ENCODE data around the gene GPATCH3. TPM values are rescaled to one million over a fixed set of nuclear protein-coding genes. Genes with fewer than 3 reads are reported as not detected.
A peak's percentile ranks its signal among the peaks of the same experiment; 100 is the strongest.

The GPATCH3 gene
- total and polyA plus RNA-seq, 2 donors (not counting 3 experiments of a cell fraction or from before 2014, with no cell fraction given): 12.1 to 17.7 TPM

- CTCF ChIA-PET: interaction anchor here (1.1 to 1.7 kb wide), 6 partner anchors 11 to 36 kb away, joined by 3 to 9 read pairs (median 4); partner anchors contain the start of genes GPN2 and NUDC
- FAIRE-seq: no peak
- Histone ChIP-seq H3K4me3 (replicated peaks in 1 of 3; ENCODE audit: insufficient read depth in 1 of 3, low read depth in 1 of 3, low read length in 3 of 3) (peak overlapping the region; percentile 54 to 89 (median 71)), H3K79me2 (ENCODE audit: control insufficient read depth, insufficient read depth, low read length) (peaks cover 19% of the 10 kb centered on the region), H3K9ac (replicated peaks; ENCODE audit: extremely low read depth, insufficient read depth, low read length) (peak overlapping the region; percentile 99), H3K27ac (ENCODE audit: insufficient read depth, low read depth, low read length) (peak overlapping the region; percentile 60), H3K9me3 (replicated peaks; ENCODE audit: control insufficient read depth, insufficient read depth, low read length) (no peaks in the 10 kb centered on the region), H3K4me2 (ENCODE audit: insufficient read depth, low read length) (peak overlapping the region; percentile 93), H3K9me1 (replicated peaks; ENCODE audit: control insufficient read depth, extremely low read depth, insufficient read depth, low read length) (no peaks in the 10 kb centered on the region), H3K36me3 (ENCODE audit: control insufficient read depth in 2 of 2, extremely low read depth in 1 of 2, insufficient read depth in 2 of 2, low read length in 2 of 2) (peaks cover 0 to 6% of the 10 kb centered on the region in 2 experiments), H3K27me3 (ENCODE audit: control insufficient read depth in 2 of 2, insufficient read depth in 2 of 2, low read length in 2 of 2) (no peaks in the 10 kb centered on the region), H4K20me1 (replicated peaks; ENCODE audit: control insufficient read depth, extremely low read depth, insufficient read depth, low read length) (no peaks in the 10 kb centered on the region), H3K4me1 (ENCODE audit: control insufficient read depth, extremely low read depth, insufficient read depth, low read length) (peaks cover 12% of the 10 kb centered on the region), H2AFZ (ENCODE audit: low read depth, low read length) (peak overlapping the region; percentile 65)
- POLR2A ChIA-PET: interaction anchor here (1.1 to 2.9 kb wide), 3 partner anchors 10 to 61 kb away, joined by 3 to 17 read pairs (median 4); partner anchors contain the start of gene GPN2
- intact Hi-C loops (cut with micrococcal nuclease) (loop anchor here (1.0 kb wide), 1 partner anchor 20 kb away; the partner anchor contains the start of gene NUDC), dilution Hi-C loops (cut with MboI; ENCODE audit: extremely low pct_ligation_motif_present, low sequenced_read_pairs) (no loop called here)
- TF ChIP-seq CTCF (IDR thresholded peaks at IDR 0.05; ENCODE audit: extremely low read depth in 1 of 2, insufficient read depth in 1 of 2, low read depth in 1 of 2, low read length in 2 of 2) (no peak), POLR2A (IDR thresholded peaks at IDR 0.05; ENCODE audit: low read depth, low read length) (no peak), MYC (IDR thresholded peaks at IDR 0.05; ENCODE audit: low read depth, low read length) (no peak), JUN (IDR thresholded peaks at IDR 0.05; ENCODE audit: borderline replicate concordance, insufficient read depth, insufficient read length, low read depth) (no peak), MAX (IDR thresholded peaks at IDR 0.05; ENCODE audit: insufficient read depth, insufficient read length) (no peak), FOS (IDR thresholded peaks at IDR 0.05; ENCODE audit: borderline replicate concordance, insufficient read depth, low read length) (no peak), EZH2 (IDR thresholded peaks at IDR 0.05; ENCODE audit: borderline replicate concordance, low read depth, low read length, severe bottlenecking) (no peak), POLR2AphosphoS5 (IDR thresholded peaks at IDR 0.05; ENCODE audit: insufficient read depth, low read depth, low read length) (no peak), GATA2 (IDR thresholded peaks at IDR 0.05; ENCODE audit: insufficient read depth, insufficient read length, low read depth, low read length) (no peak)
- no peak for DNase-seq (ENCODE audit: low read depth, low spot score)
- no TSS peak for BruUV-seq (replicated peaks)
These were observed 696 bp upstream of the GPATCH3 start for GRCh38 chr1:26900815-26901511.

All from endothelial cell of umbilical vein (primary cell).